ENCODE results near the gene AFF1. TPM values are rescaled to one million over a fixed set of nuclear protein-coding genes. Genes with fewer than 3 reads are reported as not detected.

The AFF1 gene
- total and polyA plus RNA-seq, 2 experiments from 2014 or later: 9.4 to 13.8 TPM

DNA sequence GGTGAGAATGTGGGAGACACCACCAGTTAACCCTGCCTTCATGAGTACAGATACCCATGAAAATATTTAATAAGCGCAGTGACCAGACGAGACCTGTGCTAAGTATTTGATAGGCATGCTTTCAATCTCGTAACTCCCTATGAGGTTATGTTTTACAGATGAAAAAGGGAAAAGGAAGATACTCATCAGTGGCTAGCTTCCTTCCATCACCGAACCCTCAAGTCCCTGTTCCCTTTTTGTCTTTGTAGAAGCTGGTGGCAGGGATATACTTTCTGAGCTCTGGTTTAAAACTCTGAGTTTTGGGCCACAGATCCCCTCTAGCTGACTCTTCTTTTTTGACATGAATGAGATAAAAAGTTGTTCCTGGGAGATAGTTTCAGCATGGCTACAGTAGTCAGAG, 26.3 kb downstream of the AFF1 start:
- Histone ChIP-seq H3K79me2 (ENCODE audit: insufficient read depth) (peaks cover 7% of the 10 kb centered on the region; the same call in 1 of the 2 replicates), H3K27ac (no peak overlapping the region), H3K4me1 (ENCODE audit: insufficient read depth) (peaks cover 36% of the 10 kb centered on the region), H3K27me3 (replicated peaks; ENCODE audit: insufficient read depth) (no peaks in the 10 kb centered on the region), H2AFZ (no peak overlapping the region), H3F3A (ENCODE audit: insufficient read depth) (peaks cover 23% of the 10 kb centered on the region), H3K4me3 (no peak overlapping the region), H3K36me3 (ENCODE audit: low read depth) (no peaks in the 10 kb centered on the region), H4K20me1 (ENCODE audit: insufficient read depth) (no peaks in the 10 kb centered on the region), H3K4me2 (ENCODE audit: unreplicated experiment) (no peak overlapping the region), H3K9me3 (ENCODE audit: low read depth) (no peaks in the 10 kb centered on the region), H3K9me2 (ENCODE audit: insufficient read depth) (no peaks in the 10 kb centered on the region), H3K9ac (no peak overlapping the region)
- 95 to 96% methylated on average over 4 of the region's 4 CpGs for WGBS, 2 experiments (ENCODE audit: low coverage in 1 of 2, low lambda C conversion rate in 2 of 2, missing lambda C conversion rate in 2 of 2)
- DNase-seq: no peak
- in situ Hi-C loops (cut with MboI): no loop called here
- no peak for TF ChIP-seq EZH2 (IDR thresholded peaks at IDR 0.05; ENCODE audit: insufficient read depth, poor library complexity, severe bottlenecking)
- TF ChIP-seq EZH2phosphoT487 (IDR thresholded peaks at IDR 0.05; ENCODE audit: insufficient read depth, low read depth): no peak

DNA sequence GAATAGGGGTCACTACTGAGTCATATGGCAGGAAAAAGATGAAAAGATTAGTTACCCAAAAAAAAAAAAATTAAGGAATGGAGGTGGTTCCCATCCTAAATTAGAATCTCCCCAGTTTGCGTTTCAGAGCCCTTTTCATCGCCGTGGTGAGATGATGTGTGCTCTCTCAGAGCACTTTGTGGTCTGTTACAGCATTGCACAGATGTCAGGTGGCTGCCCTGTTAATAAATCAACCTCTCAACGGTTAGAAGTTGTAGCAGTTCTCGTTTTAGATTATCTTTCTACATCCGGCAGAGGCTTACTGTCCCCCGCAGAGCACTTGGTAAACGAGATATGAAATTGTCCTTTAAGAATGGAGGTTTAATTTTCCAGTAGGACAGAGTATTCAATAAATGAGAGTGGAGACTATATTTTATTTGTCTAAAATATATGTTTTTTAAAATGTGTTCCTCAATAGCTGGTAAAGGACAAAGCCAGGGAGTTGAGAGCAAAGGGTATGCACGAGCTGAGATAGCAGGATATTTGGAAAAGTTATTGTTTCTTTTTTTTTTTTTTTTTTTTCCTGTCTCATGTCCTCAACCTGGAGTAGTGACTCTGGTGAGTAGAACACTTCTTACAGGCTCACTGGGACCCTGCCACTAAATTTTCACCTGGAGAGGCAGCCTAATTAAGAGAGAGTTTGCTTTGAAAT, 26.9 kb downstream of the AFF1 start:
- H3K9ac ChIP-seq: no peak overlapping the region
- no peaks in the 10 kb centered on the region for H3K9me3 ChIP-seq (ENCODE audit: low read depth)
- peaks cover 33% of the 10 kb centered on the region for H3K4me1 ChIP-seq (ENCODE audit: insufficient read depth)
- H3K27me3 ChIP-seq (replicated peaks; ENCODE audit: insufficient read depth): no peaks in the 10 kb centered on the region
- H3F3A ChIP-seq (ENCODE audit: insufficient read depth): peaks cover 20% of the 10 kb centered on the region
- H4K20me1 ChIP-seq (ENCODE audit: insufficient read depth): no peaks in the 10 kb centered on the region
- peaks cover 11% of the 10 kb centered on the region; the same call in 1 of the 2 replicates for H3K79me2 ChIP-seq (ENCODE audit: insufficient read depth)
- H3K4me3 ChIP-seq: no peak overlapping the region
- H2AFZ ChIP-seq: no peak overlapping the region
- no peaks in the 10 kb centered on the region for H3K9me2 ChIP-seq (ENCODE audit: insufficient read depth)
- peak; percentile 41 for DNase-seq
- TF ChIP-seq EZH2phosphoT487 (IDR thresholded peaks at IDR 0.05; ENCODE audit: insufficient read depth, low read depth): no peak
- TF ChIP-seq EZH2 (IDR thresholded peaks at IDR 0.05; ENCODE audit: insufficient read depth, poor library complexity, severe bottlenecking): no peak
- H3K27ac ChIP-seq: no peak overlapping the region
- no peak overlapping the region for H3K4me2 ChIP-seq (ENCODE audit: unreplicated experiment)
- WGBS, 2 experiments (ENCODE audit: low coverage in 1 of 2, low lambda C conversion rate in 2 of 2, missing lambda C conversion rate in 2 of 2): 48 to 53% methylated on average over 9 of the region's 9 CpGs
- in situ Hi-C loops (cut with MboI): no loop called here
- H3K36me3 ChIP-seq (ENCODE audit: low read depth): no peaks in the 10 kb centered on the region

GRCh38 chr4:86963697-86964096, 28.9 kb downstream of the AFF1 start:
- in situ Hi-C loops (cut with MboI): no loop called here

DNA sequence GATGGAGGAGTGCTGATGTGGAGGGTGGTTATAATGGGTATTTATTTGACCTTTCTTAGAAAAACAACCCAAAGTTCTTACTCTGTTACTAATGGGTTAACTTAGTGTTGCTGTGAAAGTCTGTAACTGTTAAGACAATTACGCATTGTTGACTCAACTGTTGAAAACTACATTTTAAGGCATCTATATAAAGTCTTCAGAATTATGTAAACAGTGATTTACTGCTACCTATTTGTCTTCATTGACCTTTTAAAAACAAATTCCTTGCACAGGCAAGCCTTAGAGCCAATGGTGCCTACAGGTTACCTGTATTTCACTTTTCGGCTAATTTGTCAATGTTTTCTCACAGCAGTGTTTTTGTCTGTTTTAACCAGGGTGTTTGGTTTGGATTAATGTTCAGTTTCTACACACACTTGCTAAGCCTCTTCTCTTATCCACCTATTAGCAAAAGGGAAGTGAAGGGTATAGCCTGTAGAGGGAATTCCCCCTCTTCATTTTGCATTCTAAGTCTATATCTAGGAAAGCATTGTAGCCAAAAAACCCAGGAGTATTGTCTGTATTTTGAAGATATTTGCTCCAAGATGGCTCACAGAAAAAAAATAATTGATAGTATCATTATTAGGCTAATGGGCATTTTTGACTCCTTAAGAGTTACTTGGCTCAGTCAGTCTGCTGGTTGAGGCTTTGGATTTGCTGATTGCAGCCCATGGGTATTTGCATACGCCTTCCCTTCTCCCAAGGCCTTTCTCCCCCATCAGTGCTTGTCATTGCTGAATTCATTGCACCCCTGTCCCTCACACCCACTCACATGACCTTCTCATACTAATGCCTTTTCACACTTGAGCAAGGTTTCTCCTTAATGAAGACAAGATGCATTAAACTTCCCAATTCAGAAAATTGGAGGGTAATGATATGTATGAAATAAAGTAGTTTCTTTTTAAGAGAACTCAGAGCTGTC, 30.5 kb downstream of the AFF1 start:
- Histone ChIP-seq H3K27me3 (replicated peaks; ENCODE audit: insufficient read depth) (no peaks in the 10 kb centered on the region), H3K4me2 (ENCODE audit: unreplicated experiment) (no peak overlapping the region), H3K27ac (no peak overlapping the region), H3K9me3 (ENCODE audit: low read depth) (no peaks in the 10 kb centered on the region), H3K36me3 (ENCODE audit: low read depth) (no peaks in the 10 kb centered on the region), H3K9ac (no peak overlapping the region), H3K9me2 (ENCODE audit: insufficient read depth) (no peaks in the 10 kb centered on the region), H4K20me1 (ENCODE audit: insufficient read depth) (no peaks in the 10 kb centered on the region), H3K79me2 (ENCODE audit: insufficient read depth) (peaks cover 9% of the 10 kb centered on the region; the same call in 1 of the 2 replicates), H2AFZ (no peak overlapping the region), H3K4me3 (no peak overlapping the region), H3K4me1 (ENCODE audit: insufficient read depth) (peaks cover 19% of the 10 kb centered on the region), H3F3A (ENCODE audit: insufficient read depth) (peaks cover 10% of the 10 kb centered on the region)
- TF ChIP-seq EZH2phosphoT487 (IDR thresholded peaks at IDR 0.05; ENCODE audit: insufficient read depth, low read depth) (no peak), EZH2 (IDR thresholded peaks at IDR 0.05; ENCODE audit: insufficient read depth, poor library complexity, severe bottlenecking) (no peak)
- 100% methylated on average over 3 of the region's 3 CpGs for WGBS, 2 experiments (ENCODE audit: low coverage in 1 of 2, low lambda C conversion rate in 2 of 2, missing lambda C conversion rate in 2 of 2)
- DNase-seq: no peak
- in situ Hi-C loops (cut with MboI): no loop called here

More at GRCh38 chr4:86963697-86964096, 28.9 kb downstream of the AFF1 start:
- no peak overlapping the region for H3K9ac ChIP-seq
- H2AFZ ChIP-seq: no peak overlapping the region
- peaks cover 21% of the 10 kb centered on the region for H3K4me1 ChIP-seq (ENCODE audit: insufficient read depth)
- no peaks in the 10 kb centered on the region for H3K27me3 ChIP-seq (replicated peaks; ENCODE audit: insufficient read depth)
- no peak overlapping the region for H3K27ac ChIP-seq
- no peaks in the 10 kb centered on the region for H3K36me3 ChIP-seq (ENCODE audit: low read depth)
- H4K20me1 ChIP-seq (ENCODE audit: insufficient read depth): no peaks in the 10 kb centered on the region
- peak; percentile 69 for DNase-seq
- no peaks in the 10 kb centered on the region for H3K9me3 ChIP-seq (ENCODE audit: low read depth)
- H3F3A ChIP-seq (ENCODE audit: insufficient read depth): peaks cover 10% of the 10 kb centered on the region
- no peak overlapping the region for H3K4me2 ChIP-seq (ENCODE audit: unreplicated experiment)
- WGBS, 2 experiments (ENCODE audit: low coverage in 1 of 2, low lambda C conversion rate in 2 of 2, missing lambda C conversion rate in 2 of 2): 64 to 73% methylated on average over 2 of the region's 2 CpGs
- TF ChIP-seq EZH2 (IDR thresholded peaks at IDR 0.05; ENCODE audit: insufficient read depth, poor library complexity, severe bottlenecking): no peak
- TF ChIP-seq EZH2phosphoT487 (IDR thresholded peaks at IDR 0.05; ENCODE audit: insufficient read depth, low read depth): no peak
- no peaks in the 10 kb centered on the region for H3K9me2 ChIP-seq (ENCODE audit: insufficient read depth)
- H3K79me2 ChIP-seq (ENCODE audit: insufficient read depth): peaks cover 15% of the 10 kb centered on the region; the same call in 1 of the 2 replicates
- H3K4me3 ChIP-seq: no peak overlapping the region

Measured in GM23248 (cell line).